Measurements from ENCODE around the gene REPS2.
"Not testable (repeated sequence)": the region's sequence is repeated elsewhere in the genome, so short reads cannot be mapped to it uniquely, and the experiment has no call there.

Gene REPS2

DNA sequence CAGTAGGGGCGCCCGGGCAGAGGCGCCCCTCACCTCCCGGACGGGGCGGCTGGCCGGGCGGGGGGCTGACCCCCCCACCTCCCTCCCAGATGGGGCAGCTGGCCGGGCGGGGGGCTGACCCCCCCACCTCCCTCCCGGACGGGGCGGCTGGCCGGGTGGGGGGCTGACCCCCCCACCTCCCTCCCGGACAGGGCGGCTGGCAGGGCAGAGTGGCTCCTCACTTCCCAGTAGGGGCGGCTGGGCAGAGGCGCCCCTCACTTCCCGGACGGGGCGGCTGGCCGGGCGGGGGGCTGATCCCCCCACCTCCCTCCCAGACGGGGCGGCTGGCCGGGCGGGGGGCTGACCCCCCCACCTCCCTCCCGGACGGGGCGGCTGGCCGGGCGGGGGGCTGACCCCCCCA is 18.5 kb downstream of the REPS2 start:
- not testable (repeated sequence) for DNase-seq

DNA sequence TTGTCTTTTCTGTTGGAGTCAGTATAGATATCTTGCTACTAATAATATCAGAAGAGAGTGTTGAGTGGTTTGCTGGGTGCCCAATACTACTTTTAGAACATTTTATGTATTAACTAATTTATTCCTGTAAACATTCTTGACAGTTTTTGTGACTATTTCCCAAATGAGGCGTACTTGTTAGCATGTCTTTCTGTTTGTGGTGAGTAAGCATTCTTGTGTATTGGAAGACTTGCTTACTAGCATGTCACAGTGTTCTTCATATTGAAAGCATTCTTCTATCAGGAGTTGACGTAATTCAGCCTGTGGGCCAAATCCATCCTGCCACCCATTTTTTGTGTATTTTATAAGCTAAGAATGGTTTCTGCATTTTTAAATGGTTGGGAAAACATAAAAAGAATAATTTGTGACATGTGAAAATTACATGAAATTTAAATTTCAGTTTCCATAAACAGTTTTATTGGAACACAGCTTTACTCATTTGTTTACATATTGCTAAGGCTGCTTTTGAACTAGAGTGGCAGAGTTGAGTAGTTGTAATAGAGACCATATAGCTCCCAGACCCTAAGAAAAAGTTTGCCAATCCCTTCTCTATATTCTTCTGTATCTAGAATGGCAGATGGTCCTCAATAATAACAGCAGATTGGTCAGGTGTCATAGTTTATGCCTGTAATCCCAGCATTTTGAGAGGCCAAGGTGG is 20.4 kb downstream of the REPS2 start:
- no peak for DNase-seq

DNA sequence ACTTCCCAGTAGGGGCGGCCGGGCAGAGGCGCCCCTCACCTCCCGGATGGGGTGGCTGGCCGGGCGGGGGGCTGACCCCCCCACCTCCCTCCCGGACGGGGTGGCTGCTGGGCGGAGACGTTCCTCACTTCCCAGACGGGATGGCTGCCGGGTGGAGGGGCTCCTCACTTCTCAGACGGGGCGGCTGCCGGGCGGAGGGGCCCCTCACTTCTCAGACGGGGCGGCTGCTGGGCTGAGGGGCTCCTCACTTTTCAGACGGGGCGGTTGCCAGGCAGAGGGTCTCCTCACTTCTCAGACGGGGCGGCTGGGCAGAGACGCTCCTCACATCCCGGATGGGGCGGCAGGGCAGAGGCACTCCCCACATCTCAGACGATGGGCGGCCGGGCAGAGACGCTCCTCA is 22.3 kb downstream of the REPS2 start:
- DNase-seq: not testable (repeated sequence)

DNA sequence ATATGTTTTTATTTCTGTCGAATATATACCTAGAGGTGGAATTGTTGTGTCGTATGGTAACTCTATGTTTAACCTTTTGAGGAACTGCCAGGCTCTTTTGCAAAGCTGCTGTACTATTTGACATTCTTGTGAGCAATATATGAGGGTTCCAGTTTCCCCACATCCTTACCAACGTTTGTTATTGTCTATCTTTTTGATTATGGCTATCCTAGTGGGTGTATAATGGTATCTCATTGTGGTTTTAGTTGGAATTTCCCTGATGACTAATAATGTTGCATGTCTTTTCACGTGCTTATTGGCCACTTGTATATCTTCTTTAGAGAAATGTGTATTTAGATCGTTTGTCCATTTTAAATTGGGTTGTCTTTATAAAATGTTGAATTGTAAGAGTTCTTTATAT is 24.5 kb downstream of the REPS2 start:
- no peak for DNase-seq

DNA sequence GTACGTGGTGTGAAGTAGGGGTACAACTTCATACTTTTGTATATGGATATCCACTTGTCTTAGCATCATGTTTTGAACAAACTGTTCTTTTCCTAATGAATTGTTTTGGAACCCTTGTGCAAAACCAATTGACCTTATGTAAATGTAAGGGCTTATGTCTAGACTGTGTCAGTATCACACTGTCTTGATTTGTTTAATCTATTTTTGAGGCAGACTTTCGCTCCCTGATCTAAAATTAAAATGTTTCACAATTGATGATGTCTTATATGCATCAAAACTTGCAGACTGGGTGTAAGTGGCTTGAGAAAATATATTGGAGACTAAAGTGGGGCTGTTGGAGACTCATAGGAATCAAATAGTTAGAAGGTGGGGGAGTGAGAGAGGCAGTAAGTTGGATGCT is 25.2 kb downstream of the REPS2 start:
- no peak for DNase-seq

DNA sequence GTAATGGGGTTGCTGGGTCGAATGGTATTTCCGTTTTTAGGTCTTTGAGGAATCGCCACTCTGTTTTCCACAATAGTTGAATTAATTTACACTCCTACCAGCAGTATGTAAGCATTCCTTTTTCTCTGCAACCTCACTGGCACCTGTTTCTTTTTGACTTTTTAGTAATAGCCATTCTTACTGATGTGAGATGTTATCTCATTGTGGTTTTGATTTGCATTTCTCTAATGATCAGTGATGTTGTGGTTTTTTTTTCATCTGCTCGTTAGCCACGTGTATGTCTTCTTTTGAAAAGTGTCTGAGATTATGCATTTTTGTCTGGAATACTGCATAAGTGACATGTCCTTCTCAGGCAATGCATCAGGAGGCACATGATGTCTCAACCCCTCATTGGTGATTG is 28.8 kb downstream of the REPS2 start:
- DNase-seq: no peak

DNA sequence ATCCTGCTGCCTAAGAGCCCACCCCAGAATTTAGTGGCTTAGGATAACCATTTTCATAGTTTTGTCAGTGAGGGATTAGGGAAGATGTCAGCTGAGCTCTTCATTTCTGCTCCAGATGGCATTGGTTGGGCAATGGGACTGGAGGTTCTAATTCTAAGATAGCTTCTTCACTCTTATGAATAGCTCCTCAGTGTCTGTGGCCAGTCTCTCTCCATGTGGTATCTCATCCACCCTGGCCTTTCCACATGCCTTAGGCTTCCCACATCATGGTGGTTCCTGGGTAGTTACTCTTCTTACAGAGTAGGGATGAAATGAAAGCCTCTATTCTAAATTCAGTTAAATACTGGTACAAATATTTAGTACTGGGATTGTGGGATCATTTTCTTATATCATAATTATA is 31.3 kb downstream of the REPS2 start:
- DNase-seq: no peak

DNA sequence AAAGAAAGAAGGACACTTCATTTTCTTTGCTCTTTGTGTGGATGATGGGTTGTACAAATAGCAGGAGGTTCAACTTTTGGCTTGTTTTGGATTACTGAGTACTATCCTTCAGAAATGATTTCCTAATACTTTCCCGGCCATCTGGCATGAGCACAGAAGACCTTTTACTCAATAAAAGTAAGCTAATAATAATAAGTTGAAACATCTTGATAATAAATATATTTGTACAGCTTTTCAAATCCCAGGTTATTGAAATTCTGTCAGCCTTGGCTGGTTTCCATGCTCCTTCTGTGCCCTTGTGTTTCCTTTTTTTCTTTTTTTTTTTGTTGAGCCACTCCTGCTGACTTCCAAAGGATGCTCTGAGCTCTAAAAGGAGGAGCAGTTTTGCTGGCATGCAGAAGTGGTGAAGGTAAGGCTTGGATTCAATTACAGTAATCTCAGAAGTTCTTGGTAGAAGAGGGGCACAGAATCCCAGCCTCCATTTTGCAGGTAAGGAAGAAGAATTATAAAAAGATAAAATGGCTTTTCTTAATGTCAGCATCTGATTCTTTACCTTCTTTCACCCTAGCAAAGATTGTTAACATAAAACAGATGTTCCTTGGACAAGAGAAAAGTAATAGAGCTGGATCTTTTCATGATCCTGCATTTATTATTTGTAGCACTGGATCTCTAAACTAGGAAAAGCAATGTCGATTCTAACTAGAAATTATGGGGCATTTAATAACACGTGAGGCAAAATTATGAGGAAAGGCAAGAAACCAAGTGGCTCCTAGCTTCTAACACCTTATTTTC is 31.9 kb downstream of the REPS2 start:
- DNase-seq: no peak

DNA sequence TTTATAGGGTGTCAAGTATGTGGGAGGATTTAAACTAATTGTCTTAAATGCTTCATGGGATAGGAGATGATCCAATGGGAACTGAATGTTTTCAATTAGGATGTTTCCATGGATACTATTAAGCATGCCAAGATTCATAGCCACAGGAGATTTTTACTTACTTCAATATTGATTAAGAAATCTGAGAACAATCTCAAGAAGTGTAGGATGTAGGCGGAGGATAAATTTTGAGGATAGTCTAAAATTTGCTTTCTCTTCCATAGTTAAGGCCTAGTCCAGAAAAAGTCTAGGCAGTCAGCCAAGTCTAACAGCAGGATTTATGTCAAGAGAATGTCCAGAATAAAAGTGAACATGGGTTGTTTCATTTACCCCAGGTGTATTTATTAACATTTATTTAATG is 32.8 kb downstream of the REPS2 start:
- no peak for DNase-seq

DNA sequence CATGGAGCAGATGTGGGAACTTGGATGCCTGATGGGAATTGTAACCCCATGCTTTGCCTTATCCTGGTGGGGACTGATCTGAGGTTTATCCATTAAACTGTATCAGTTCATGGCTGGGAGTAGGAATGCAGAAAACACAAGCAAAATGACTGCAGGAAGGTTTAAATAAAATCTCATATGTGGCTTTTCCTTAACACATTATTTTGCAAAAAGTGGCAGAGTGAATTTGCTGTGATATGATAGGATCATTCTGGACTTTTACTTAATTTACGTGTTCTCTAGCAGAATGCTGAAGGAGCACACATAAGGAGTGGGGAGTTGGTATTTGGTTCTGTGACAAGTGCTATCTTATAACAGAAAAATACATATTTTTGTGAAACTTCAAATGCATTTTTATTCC is 34.8 kb downstream of the REPS2 start:
- no peak for DNase-seq

DNA sequence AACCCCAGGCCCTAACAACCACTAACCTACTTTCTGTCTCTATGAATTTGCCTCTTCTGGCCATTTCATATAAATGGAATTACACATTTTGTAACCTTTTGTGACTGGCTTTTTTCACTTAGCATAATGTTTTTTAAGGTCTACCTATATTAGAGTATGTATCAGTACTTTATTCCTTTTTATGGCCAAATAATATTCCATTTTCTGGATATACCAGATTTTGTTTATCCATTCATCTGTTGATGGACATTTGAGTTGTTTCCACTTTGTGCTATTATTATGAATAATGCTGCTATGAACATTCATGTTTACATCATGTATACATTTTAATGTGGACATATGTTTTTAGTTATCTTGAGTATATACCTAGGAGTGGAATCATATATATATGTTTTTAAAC is 35.5 kb downstream of the REPS2 start:
- no peak for DNase-seq

DNA sequence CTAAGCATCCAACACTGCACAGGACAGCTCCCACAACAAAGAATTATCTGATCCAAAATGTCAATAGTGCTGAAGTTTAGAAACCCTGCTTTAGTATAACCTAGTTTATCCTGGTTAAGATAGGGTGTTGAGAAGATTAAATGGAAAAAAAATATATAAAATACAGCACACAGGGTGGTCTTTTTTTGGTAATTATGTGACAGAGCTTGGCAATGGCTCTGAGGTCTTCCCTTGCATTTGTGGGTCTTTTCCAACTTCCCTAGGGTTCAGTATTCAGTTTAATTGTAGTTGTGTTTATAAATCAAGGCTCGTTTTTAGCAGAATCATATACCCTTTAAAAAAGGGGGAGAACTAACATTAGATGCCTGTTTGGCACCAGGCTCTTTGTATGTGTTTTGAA is 36.6 kb downstream of the REPS2 start:
- DNase-seq: no peak

DNA sequence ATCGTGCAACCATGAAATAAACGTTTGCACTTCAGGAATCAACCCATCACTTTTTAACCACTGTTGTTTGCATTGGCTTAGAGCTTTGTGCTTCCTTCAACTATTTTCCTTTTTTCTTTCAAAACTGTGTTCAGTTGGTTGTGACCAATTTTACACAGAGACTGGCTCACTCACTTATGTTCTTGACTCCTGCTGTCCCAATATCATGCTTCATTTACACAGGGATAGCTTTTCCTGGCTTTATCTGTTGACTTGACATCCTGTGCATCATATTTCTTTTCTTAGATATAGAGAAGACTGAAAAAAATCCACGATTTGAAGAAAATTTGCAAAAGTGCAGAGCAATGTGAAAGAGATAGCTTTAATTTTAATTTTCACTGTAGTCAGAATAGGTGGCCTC is 38.8 kb downstream of the REPS2 start:
- DNase-seq: no peak

DNA sequence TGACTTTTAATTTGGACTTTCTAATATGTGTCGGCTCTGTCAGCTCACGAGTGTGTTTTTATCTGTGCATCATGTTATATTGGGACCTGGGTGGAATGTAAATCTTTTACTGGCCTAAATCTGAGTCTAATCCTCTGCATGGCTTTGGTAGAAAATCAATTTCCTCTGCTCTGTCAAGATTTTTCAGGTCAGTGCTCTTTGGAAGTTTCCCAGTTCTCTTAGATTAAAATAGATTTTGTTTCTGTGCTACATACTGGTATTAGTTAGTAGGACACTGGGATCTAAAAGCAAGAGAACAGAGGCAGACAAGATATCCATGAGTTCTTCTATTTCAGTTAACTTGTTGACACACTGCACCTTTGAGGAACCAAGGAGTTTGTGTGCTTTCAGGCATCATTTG is 39.7 kb downstream of the REPS2 start:
- no peak for DNase-seq

DNA sequence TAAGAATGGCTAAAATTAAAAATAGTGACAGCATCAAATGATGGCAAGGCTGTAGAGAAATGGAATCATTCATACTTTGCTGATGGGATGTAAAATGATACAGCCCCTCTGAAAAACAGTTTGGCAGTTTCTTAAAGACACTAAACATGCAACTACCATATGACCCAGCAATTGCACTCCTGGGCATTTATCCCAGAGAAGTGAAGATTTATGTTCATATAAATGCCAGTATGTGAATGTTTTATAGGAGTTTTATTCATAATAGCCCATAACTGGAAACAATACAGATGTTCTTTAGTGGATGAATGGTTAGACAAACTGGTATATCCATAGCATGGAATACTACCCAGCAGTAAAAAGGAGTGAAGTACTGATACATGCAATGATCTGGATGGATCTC is 43.3 kb downstream of the REPS2 start:
- no peak for DNase-seq

DNA sequence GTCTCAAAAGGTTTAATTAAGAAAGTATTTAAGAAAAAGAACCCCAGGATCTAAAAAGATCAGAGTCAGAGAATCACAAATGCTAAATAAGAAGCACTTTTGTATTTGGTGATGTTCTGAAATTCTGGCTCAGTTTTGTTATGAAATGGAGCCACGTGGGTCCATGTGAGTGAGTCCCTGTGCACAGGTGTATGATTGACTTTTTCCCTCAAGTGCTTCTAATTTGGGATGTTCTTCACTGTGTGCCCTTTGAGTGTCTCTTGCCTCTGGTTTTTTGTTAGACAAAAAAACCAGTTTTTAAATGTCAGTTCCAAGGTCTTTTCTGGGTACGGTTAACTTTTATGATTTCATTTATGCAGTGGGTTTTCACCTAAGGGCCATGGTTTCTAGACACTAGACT is 44.4 kb downstream of the REPS2 start:
- no peak for DNase-seq

DNA sequence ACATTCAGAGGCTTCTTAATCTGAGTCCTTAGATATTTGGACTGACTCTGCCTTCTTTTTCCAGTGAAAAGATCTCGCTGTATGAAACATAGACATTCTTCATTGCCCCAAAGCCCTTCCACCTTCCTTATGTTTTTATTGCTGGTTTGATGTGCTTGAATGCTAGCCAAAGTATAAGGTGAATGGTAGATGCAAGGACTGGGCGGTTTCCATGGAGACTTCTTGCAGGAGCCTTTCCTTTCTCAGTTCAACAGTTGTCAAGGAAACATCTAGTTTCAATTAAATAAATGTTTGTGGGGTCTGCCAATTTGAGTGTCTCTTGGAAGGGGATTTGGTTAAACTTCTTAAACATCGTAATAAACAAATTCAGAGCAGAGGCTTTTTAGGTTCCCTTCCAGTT is 46.0 kb downstream of the REPS2 start:
- no peak for DNase-seq

DNA sequence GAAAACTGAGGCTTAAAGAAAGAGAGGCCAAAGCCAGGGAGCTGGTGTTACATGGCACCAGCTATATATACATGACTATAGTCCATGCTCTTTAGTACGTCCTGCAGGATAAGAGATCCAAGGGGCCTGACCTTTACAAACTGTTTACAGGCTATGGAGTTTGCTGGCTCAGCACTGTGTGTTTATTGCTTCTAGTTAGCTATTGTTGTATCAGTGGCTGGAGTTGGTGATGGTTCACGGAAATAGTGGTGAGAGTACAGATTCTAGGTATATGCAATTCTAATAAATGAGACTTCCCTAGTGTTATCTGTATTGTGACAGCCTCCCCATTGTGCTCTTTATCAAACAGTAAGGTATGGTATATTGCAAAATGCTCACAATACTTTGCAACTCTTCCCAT is 46.5 kb downstream of the REPS2 start:
- no peak for DNase-seq

DNA sequence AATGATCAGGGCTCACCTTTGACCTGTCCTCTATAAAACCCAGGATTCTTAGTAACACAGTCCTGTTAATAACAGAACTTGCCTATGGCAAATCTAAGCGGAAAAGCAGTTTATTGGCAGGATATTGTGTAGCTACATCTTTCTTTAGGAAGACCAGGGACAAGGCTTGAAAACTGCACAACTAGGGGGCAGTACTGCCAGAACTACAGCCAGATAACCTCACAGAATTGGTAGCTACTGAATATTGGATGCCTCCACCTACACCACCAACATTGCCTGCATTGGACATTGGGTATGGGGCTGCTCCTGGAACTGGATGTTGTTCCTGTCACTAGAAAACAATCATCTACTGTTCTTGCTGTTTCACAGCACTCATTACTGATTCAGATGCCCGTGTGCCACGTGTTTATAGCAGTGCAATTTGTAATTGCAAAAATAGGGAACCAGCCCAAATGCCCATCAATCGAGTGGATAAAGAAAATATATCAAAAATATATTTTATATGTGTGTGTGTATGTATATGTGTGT is 47.4 kb downstream of the REPS2 start:
- no peak for DNase-seq

DNA sequence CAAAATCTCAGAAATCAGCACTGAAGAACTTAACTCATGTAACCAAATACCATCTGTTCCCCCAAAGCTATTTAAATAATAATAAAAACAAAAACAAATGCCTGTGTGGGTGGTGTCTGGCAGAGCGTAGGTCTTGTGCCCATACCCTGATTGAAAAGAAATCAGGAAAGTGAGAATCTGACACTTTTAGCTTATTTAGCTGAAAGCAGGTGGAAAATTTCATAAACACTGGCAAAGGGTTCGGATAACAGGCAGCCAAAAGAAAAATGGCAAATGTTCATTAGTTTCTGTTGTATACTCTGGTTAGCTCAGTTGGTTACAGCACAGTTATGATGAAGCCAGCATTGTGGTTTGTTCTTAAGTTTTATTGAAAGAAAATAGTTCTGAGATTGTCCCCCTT is 48.3 kb downstream of the REPS2 start:
- DNase-seq: no peak

DNA sequence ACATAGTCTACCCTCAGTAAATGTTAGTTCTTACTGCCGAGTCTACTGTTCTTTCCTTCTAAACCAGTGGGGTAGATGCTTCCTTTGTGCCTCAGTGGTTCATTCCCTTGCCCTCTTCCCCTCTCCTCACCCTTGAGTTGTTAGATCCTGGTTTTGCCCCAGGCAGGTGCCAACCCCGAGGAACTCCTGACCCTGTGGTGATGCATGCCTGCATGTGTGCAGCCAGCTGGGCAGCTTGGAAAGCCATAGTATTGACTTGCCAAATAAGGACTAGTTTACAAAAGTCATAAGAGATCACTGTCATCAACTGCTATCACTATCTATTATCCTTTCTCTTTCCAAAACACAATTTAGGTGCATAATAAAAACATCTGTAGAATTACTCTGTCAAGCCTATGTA is 50.9 kb downstream of the REPS2 start:
- no peak for DNase-seq

DNA sequence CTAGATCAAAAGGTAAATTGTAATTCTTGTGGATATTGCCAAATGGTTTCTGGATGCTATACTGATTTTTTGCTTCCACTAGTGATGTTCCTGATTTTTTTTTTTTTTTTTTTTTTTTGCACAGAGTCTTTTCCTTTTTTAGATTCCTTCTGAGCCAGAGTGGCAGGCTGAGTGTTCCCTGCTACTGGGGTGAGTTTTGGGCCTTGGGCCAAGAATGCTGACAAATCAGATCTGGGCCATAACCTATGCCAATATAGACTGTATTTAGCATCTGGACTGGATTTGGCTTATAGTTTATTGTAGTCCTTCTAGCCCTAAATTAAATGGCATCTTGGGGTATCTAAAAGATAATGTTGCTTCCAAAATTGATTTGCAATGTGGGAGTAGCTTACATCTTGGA is 52.8 kb downstream of the REPS2 start:
- no peak for DNase-seq

DNA sequence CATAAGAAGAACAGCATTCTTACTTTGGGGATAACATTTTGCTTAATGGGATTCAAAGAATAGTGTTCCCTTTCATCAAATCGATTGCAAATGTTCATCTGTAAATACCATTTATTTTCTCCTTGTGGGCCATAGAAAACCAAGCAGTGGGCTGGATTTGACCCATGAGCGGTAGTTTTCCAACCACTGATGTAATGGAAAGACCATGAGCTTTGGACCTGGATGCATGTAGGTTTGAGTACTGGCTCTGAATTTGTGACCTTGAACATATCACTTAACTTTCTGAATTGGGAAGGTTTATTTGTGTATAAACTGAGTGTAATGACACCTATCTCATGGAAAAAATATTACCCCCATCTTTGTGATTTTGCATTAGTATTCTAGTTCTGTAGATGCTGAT is 54.3 kb downstream of the REPS2 start:
- no peak for DNase-seq

DNA sequence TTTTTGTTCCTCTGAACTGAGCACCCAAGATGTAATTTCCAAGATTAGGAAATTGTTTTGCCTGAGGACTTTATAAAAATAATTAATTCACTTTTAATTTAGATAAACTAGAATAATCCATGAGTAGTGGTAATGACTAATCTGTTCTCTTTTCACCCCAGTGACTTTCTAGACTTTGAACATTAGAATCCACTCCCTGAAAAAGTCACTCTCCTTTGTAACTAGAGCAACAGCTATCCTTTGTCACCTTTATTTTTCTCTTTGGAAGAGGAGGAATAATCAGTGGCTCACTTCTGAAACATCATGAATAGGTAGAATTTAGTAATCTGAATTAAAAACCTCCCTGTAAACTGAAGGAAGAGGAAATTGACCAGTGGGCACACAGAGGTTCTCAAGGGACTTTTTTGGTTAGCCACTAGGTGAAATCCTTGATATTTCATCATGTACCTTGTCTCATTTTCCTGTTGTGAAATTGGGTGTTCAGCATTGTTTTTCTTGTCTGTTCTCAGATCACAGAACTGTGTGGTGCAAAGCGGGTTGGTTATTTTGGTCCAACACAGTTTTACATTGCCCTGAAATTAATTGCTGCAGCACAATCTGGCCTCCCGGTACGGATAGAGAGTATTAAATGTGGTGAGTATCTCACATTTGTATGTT is 59.4 kb downstream of the REPS2 start:
- DNase-seq: no peak

Data from activated CD4-positive, alpha-beta T cell treated with anti-CD3 and anti-CD28 coated beads for 4 hours (primary cell).